ENCODE measurements around the gene RARB.

GRCh38 chr3:25575001-25575400 is 146.9 kb downstream of the RARB start:
- no peak for TF ChIP-seq YY1 (IDR thresholded peaks at IDR 0.05; ENCODE audit: insufficient read depth, insufficient read length)
- no peak for TF ChIP-seq SUZ12 (IDR thresholded peaks at IDR 0.05; ENCODE audit: extremely low read depth, insufficient read depth, insufficient read length)

All from NT2/D1 (cell line).